AG04450 (cell line): ENCODE measurements around the gene ABCF1. TPM values are rescaled to one million over a fixed set of nuclear protein-coding genes. Genes with fewer than 3 reads are reported as not detected.

Source experiments
- CTCF ChIA-PET: fragments of 300-600, 350-600 bp; formaldehyde crosslinking; extraction: SDS; loops from one replicate; lab custom pipeline; 2022; ENCODE audit warnings: antibody characterized with exemption, inconsistent platforms; lab: Charles Lee
- POLR2A ChIA-PET: fragments of 350-600 bp; formaldehyde crosslinking; extraction: SDS; loops from one replicate; lab custom pipeline; 2021; ENCODE audit warnings: antibody characterized with exemption, inconsistent platforms; lab: Yijun Ruan, JAX
- DNase-seq: peaks from one replicate; pipeline ENCODE4 v3.0.0-alpha.2; 2011; ENCODE audit warnings: low read depth, low spot score
- H3K27ac ChIP-seq: one replicate; pipeline ENCODE4 v1.5.1; 2012; ENCODE audit warnings: low read depth, low read length, control low read depth
- H3K27me3 ChIP-seq: one replicate; pipeline ENCODE4 v1.6.0; 2012; ENCODE audit warnings: low read length; ENCODE audit not compliant: control insufficient read depth, insufficient read depth
- H3K4me3 ChIP-seq: 2 replicates; pipeline ENCODE4 v1.5.1; 2011; ENCODE audit warnings: mild to moderate bottlenecking, low read depth, low read length, control low read depth
- H3K9me3 ChIP-seq: 2 replicates; pipeline ENCODE4 v1.5.1; 2012; ENCODE audit warnings: low read length; ENCODE audit not compliant: control insufficient read depth, insufficient read depth
- CTCF ChIP-seq: IDR thresholded peaks from 2 replicates; pipeline ENCODE4 v1.5.1; 2011; ENCODE audit warnings: low read depth, low read length, control low read depth, inconsistent platforms
- polyA plus RNA-seq: library from polyadenylated mRNA; depleted of rRNA; stranded (reverse); fragments of >200 nt; gene quantifications from 2 replicates; pipeline ENCODE4 v1.2.3, GENCODE V29; 2011

The ABCF1 gene
- polyA plus RNA-seq, 1 experiment: 32.3 TPM

GRCh38 chr6:30599625-30600324 is 28.5 kb downstream of the ABCF1 start:
- H3K27ac ChIP-seq: peak overlapping the region; percentile 0
- no peak overlapping the region for H3K4me3 ChIP-seq
- TF ChIP-seq CTCF: no peak
- no peak for DNase-seq
- POLR2A ChIA-PET: interaction anchor here (1.4 to 6.4 kb wide), 2 partner anchors 11 to 14 kb away, joined by 7 to 69 read pairs; no protein-coding TSS in a partner anchor
- H3K27me3 ChIP-seq: no peaks in the 10 kb centered on the region
- no peaks in the 10 kb centered on the region; the same call in 1 of the 2 replicates for H3K9me3 ChIP-seq
- CTCF ChIA-PET: interaction anchor here (1.4 kb wide), 1 partner anchor 118 kb away, joined by 3 read pairs; no protein-coding TSS in a partner anchor

GRCh38 chr6:30600451-30600961 is 29.3 kb downstream of the ABCF1 start:
- ChIA-PET CTCF (interaction anchor here (1.4 kb wide), 1 partner anchor 118 kb away, joined by 3 read pairs; no protein-coding TSS in a partner anchor), POLR2A (interaction anchor here (1.4 to 6.4 kb wide), 2 partner anchors 10 to 14 kb away, joined by 7 to 69 read pairs; no protein-coding TSS in a partner anchor)
- Histone ChIP-seq H3K27me3 (no peaks in the 10 kb centered on the region), H3K4me3 (no peak overlapping the region), H3K9me3 (no peaks in the 10 kb centered on the region; the same call in 1 of the 2 replicates), H3K27ac (peak overlapping the region; percentile 21)
- DNase-seq: no peak
- TF ChIP-seq CTCF: no peak

GRCh38 chr6:30601436-30601814 is 30.2 kb downstream of the ABCF1 start:
- CTCF ChIA-PET: no interaction called here
- H3K9me3 ChIP-seq: no peaks in the 10 kb centered on the region; the same call in 1 of the 2 replicates
- no peak for DNase-seq
- no peak for TF ChIP-seq CTCF
- no peak overlapping the region for H3K4me3 ChIP-seq
- H3K27ac ChIP-seq: peak overlapping the region; percentile 21
- POLR2A ChIA-PET: interaction anchor here (1.0 to 6.4 kb wide), 3 partner anchors 9 to 13 kb away, joined by 4 to 69 read pairs (median 7); no protein-coding TSS in a partner anchor
- no peaks in the 10 kb centered on the region for H3K27me3 ChIP-seq

- ChIA-PET CTCF (no interaction called here), POLR2A (interaction anchor here (1.0 to 6.4 kb wide), 3 partner anchors 11 to 12 kb away, joined by 4 to 69 read pairs (median 17); no protein-coding TSS in a partner anchor)
- no peaks in the 10 kb centered on the region for H3K9me3 ChIP-seq
These were observed 30.8 kb downstream of the ABCF1 start for GRCh38 chr6:30601815-30602641.

More at GRCh38 chr6:30601815-30602641, 30.8 kb downstream of the ABCF1 start:
- no peak overlapping the region for H3K4me3 ChIP-seq
- no peak for TF ChIP-seq CTCF
- H3K27ac ChIP-seq: no peak overlapping the region
- DNase-seq: no peak
- H3K27me3 ChIP-seq: no peaks in the 10 kb centered on the region
